GM18517 (cell line): ENCODE data around the gene EML1.

ENCODE experiments used
- ATAC-seq: cut with Tn5 transposase; IDR thresholded peaks from one replicate; pipeline ENCODE4 v1.9.1; 2021; ENCODE audit warnings: mild to moderate bottlenecking, moderate library complexity; ENCODE audit not compliant: unreplicated experiment

Gene EML1

GRCh38 chr14:99821519-99822508, 28.6 kb downstream of the EML1 start:
- no peak for ATAC-seq

- ATAC-seq = no peak
Measured at GRCh38 chr14:99822800-99823455, 29.7 kb downstream of the EML1 start.

GRCh38 chr14:99824776-99825175, 31.6 kb downstream of the EML1 start:
- no peak for ATAC-seq

GRCh38 chr14:99829450-99829849, 36.2 kb downstream of the EML1 start:
- ATAC-seq = no peak

- no peak for ATAC-seq
Measured at GRCh38 chr14:99831303-99831702, 38.1 kb downstream of the EML1 start.

GRCh38 chr14:99831903-99832685, 38.9 kb downstream of the EML1 start:
- no peak for ATAC-seq

- ATAC-seq = no peak
Measured at GRCh38 chr14:99837822-99838221, 44.6 kb downstream of the EML1 start.

GRCh38 chr14:99838639-99839134, 45.5 kb downstream of the EML1 start:
- ATAC-seq = no peak

- ATAC-seq = no peak
Measured at GRCh38 chr14:99839696-99840095, 46.5 kb downstream of the EML1 start.

- no peak for ATAC-seq
Measured at GRCh38 chr14:99840265-99840664, 47.1 kb downstream of the EML1 start.

GRCh38 chr14:99840774-99841305, 47.6 kb downstream of the EML1 start:
- no peak for ATAC-seq

GRCh38 chr14:99841436-99842071, 48.3 kb downstream of the EML1 start:
- no peak for ATAC-seq

- ATAC-seq = no peak
Measured at GRCh38 chr14:99842141-99842540, 48.9 kb downstream of the EML1 start.

GRCh38 chr14:99846808-99847207, 53.6 kb downstream of the EML1 start:
- no peak for ATAC-seq

- no peak for ATAC-seq
Measured at GRCh38 chr14:99850709-99851108, 57.5 kb downstream of the EML1 start.

GRCh38 chr14:99852578-99852977, 59.4 kb downstream of the EML1 start:
- no peak for ATAC-seq

- ATAC-seq = no peak
Measured at GRCh38 chr14:99853206-99853605, 60.0 kb downstream of the EML1 start.

GRCh38 chr14:99854831-99855230, 61.6 kb downstream of the EML1 start:
- ATAC-seq = no peak

- ATAC-seq = no peak
Measured at GRCh38 chr14:99855271-99855670, 62.1 kb downstream of the EML1 start.

GRCh38 chr14:99857551-99857950, 64.3 kb downstream of the EML1 start:
- no peak for ATAC-seq
